Umbilical cord (tissue), 2 donors: ENCODE data around the gene CLCA2. TPM values are rescaled to one million over a fixed set of nuclear protein-coding genes. Genes with fewer than 3 reads are reported as not detected.
A peak's percentile ranks its signal among the peaks of the same experiment; 100 is the strongest.

ENCODE experiments used
- DNase-seq: peaks from one replicate; pipeline ENCODE4 v3.0.0-alpha.2; 2015; ENCODE audit warnings: low spot score
- total RNA-seq: library from RNA; depleted of rRNA; stranded (reverse); fragments of >200 nt; gene quantifications from one replicate; pipeline ENCODE4 v1.2.3, GENCODE V29; 2014; ENCODE audit warnings: low replicate concordance; ENCODE audit not compliant: insufficient read depth

The CLCA2 gene
- 11.3 TPM for total RNA-seq

DNA sequence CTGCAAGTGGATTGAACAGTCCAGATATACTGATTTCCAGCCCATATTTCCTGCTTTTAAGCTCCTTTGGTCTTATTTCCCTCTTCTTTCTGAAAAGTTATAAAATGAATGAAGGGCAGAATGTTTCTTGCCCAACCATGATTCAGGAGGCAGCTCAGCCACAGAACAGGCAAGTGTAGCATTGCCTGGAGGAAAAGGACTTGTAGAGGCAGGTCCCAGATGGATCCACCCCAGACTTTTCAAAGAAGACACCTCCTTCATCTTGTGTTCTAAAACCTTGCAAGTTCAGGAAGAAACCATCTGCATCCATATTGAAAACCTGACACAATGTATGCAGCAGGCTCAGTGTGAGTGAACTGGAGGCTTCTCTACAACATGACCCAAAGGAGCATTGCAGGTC, at the start of gene CLCA2:
Gene CLCA2 (plus strand): TSS at position 299 of the 400 bp plus-strand sequence. CDS start 77 bp downstream, at position 376.
- DNase-seq, result no peak

- DNase-seq, result no peak
Observed at GRCh38 chr1:86375688-86376087, 48.3 kb upstream of the CLCA2 start.

- DNase-seq, result no peak
Observed at GRCh38 chr1:86377341-86377740, 46.6 kb upstream of the CLCA2 start.

DNA sequence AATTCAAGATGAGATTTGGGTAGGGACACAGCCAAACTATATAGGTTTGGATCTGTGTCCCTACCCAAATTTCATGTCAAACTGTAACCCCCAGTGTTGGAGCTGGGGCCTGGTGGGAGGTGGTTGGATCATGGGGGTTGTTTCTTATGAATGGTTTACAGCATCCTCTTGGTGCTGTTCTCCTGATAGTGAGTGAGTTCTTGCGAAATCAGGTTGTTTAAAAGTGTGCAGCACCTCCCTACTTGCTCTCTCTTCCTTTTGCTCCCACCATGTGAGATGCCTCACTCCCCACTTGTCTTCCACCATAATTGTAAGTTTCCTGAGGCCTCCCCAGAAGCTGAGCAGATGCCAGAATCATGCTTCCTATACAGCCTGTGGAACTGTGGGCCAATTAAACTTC, 45.2 kb upstream of the CLCA2 start:
- DNase-seq, result no peak

DNA sequence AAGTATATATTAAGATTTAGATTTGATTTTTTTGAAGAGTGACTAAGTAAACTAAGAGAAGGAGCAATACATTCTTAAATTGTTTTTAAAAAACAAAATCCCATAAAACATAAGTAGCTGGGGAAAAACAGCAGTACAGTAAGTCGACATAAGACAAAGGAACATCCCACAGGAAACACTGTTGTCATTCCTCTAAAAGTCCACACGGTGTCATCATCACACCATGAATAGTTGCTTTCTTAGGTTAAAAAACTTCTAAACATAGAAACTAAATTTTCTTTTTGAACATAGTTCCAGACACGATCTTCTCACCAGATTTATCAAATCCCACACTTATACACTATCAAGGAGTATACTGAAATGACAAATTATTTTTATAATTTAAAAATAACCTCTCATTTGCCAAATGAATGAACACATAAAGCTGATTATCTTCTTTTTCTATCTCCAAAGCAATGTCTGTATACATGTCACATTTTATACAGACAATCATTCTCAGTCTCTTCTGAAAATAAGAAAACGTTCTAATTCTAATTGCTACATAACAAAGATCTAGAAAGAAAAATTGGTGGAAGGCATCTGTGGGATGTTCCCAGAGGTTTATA, 43.6 kb upstream of the CLCA2 start:
- DNase-seq, result peak; percentile 82

DNA sequence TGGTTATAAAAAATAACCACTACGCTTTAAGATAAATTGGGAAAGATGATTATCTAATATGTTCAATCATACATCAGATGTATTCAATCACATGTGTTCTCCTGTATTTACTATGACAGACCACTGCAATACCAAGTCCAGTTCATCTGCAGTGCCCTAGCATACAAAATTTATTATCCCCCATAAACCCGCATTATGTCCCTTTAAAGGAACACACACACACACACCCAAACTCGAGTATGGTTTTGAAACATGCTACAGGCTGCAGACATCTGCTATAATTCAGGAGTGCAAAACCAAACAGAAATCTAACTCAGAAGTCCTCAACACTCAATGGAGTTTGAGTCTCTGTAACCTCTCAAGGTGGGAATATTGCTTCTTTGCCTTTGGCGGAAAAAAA, 42.7 kb upstream of the CLCA2 start:
- DNase-seq, result peak; percentile 34

GRCh38 chr1:86382878-86383277, 41.1 kb upstream of the CLCA2 start:
- no peak for DNase-seq

DNA sequence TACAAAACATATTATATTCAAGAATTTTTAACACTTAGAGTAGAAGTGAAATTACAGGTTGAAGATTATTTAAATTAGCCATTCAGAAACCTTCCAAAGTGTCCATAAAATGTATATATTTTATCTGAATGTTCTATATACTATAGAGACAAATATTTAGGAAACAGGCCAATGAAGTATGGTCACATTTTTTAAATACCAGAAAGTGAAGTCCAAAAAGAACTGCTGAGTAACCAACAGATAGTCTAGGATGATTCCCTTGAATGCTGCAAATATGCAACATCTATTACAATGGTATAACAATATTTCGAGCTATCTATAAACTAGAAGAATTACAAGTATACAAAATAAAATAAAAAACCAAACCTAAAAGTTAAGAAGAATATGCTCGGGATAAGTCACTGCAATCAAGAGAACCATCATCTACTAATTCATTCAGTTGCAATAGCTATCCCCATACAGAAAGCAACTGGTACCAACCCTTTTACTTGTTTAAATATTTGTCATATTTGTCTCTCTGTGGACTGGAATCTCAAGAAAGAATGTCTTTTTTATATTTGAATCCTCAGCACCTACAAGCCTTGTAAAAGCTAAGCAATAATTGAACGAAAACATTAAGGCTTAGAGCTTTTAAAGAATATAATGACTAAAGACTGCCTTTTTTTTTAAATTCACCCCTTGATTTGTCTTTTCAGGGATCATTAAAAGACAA, 35.9 kb upstream of the CLCA2 start:
- no peak for DNase-seq

DNA sequence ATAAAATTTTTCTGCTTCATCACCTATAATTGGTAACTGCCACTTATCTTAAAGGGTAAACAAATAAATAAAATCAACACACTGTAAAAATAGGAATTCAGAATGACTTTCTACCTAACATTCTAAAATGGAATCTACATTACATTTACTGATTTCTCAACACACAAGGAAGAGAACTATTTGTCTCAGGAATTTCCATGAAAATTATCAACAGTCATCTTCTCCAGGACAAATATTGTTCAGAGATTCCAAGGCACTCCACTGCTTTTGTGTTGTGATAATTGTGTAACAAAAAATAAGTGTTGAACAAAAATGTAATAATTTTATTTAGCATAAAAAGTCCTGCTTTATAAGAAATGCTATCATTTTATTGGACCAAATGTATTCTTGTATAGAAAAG, 35.2 kb upstream of the CLCA2 start:
- no peak for DNase-seq

DNA sequence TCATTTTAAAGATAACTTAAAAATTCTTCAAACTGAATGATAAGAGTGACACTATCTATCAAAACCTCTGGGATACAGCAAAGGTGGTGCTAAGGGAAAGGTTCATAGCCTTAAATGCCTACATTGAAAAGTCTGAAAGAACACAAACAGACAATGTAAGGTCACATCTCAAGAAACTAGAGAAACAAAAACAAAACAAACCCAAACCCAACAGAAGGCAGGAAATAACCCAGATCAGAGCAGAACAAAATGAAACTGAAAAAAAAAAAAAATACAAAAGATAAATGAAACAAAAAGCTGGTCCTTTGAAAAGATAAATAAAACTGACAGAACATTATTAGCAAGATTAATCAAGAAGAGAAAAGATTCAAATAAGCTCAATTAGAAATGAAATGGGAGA, 34.7 kb upstream of the CLCA2 start:
- DNase-seq, result no peak

GRCh38 chr1:86394416-86394815, 29.6 kb upstream of the CLCA2 start:
- no peak for DNase-seq

DNA sequence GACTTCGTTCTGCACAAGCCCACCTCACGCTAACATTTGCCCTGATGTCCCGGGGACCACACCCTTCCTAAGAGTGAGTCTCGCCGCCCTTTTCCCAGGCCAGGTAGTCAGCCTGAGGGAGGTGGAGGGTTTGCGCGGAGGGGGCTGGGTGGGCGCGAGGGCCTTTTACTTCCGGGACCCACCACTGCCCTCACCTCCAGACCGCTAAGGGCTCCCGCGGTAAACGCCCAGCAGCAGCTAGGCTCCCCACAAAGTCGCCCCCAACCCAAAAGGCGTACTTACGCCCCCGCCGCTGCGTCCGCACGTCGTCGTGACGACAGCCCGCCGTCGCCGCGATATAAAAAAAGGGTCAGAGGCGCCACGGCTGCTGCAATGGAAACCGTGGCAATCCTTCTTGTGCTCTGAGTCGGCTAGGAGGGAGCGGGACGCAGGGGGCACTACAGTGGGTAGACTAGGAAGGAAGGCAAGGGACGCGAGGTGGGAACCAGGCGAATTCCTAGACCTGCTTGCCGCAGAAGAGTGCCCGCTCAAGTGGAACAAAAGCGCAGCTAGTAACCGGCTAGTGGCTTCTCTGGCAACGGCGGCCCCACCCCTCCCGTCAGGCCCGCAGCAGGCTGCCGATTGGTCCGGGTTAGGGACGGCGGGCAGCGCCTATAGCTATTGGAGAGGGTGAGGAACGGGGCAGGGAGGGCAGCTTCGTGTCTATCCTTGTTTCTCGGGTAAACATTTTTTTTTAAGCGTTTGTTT, 28.0 kb upstream of the CLCA2 start, which contains the start of gene ODF2L:
Gene ODF2L (minus strand): TSS at position 573 of the 747 bp plus-strand sequence. CDS start 9,296 bp downstream, outside the sequence.
- DNase-seq, result peak; percentile 92

- no peak for DNase-seq
Observed at GRCh38 chr1:86396498-86396890, 27.5 kb upstream of the CLCA2 start.

DNA sequence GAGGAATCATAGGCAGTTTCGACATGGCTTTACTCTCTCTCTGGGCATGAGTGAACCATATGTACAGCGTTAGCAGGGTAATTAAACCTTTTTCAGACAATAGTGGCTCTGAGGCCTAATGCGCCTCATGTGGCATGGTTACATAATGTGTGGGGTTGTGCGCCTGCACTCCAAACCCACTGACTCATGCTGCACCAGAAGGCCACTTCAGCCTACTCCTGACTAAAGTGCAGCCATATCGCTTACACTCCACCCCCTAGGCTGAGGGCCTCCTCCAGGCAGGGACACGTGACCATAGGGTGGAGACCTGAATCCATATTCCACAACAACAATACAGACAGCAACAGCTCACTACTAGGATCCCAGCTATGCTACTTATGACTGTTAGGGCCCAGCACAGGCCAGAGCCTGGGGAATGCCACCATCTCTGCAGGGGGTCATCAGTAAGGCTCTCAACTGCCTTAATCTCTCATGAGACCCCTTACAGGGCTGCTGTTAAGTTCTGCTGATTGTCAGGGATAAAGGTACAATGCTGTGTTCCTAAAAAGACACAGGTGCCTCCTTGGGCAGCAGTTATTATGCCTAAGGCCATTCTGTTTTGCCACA, 14.5 kb upstream of the CLCA2 start:
- no peak for DNase-seq

GRCh38 chr1:86410879-86411278, 13.1 kb upstream of the CLCA2 start:
- no peak for DNase-seq

DNA sequence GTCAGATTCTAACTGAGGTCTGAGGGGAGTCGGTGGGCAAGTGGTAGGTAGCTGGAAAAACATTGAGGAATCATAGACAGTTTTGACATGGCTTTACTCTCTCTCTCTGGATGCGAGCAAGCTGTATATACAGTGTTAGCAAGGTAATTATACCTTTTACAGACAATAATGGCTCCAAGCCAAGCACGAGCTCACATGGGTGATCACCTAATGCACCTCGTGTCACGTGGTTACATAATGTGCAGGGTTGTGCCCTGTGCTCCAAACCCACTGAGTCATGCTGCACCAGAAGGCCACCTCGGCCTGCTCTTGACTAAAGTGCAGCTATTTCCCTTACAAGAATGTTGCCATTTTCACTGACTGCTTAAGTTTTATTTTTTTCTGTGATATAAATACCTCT, 7.6 kb upstream of the CLCA2 start:
- DNase-seq, result no peak

GRCh38 chr1:86419277-86419903, 4.6 kb upstream of the CLCA2 start:
- peak; percentile 48 for DNase-seq

GRCh38 chr1:86421601-86422280, 2.2 kb upstream of the CLCA2 start:
- DNase-seq, result peak; percentile 16

DNA sequence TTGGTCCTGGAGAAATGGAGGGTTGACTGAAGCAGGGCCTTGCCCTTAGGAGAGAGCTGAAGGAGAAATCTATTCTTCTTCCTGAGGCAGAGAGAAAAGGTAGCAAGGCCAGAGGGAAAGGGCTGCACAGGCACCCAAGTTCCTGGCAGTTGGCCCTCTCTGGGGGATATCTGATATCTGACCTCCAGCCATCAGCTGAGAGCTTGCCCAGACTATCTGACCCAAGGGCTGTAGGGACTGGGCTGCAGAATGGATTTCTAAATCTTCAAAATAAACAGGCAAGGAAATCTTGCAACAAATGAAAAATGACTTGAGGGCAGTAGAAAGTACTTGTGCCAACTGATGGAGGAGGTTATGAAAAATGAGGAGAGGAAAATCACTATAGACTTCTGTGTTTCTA, 498 bp upstream of the CLCA2 start:
- DNase-seq, result no peak

GRCh38 chr1:86429122-86429725, 5.3 kb downstream of the CLCA2 start:
- peak; percentile 26 for DNase-seq

- DNase-seq, result peak; percentile 94
Observed at GRCh38 chr1:86429835-86430234, 5.9 kb downstream of the CLCA2 start.
